Activated CD8-positive, alpha-beta T cell treated with anti-CD3 and anti-CD28 coated beads for 36 hours (primary cell): ENCODE data around the gene MOB3A. TPM values are rescaled to one million over a fixed set of nuclear protein-coding genes. Genes with fewer than 3 reads are reported as not detected.

Experiments
- ATAC-seq: fragments of 200-7000 bp; cut with Tn5 transposase; one replicate; pipeline ENCODE4 v1.10.0; 2021; ENCODE audit warnings: mild to moderate bottlenecking, moderate library complexity
- CTCF ChIA-PET: fragments of 350-600 bp; sonication (Branson Sonifier 250); formaldehyde crosslinking; loops from one replicate; lab custom pipeline; 2021; ENCODE audit warnings: antibody characterized with exemption; lab: Charles Lee
- POLR2A ChIA-PET: fragments of 350-600 bp; sonication (Branson Sonifier 250); formaldehyde crosslinking; loops from one replicate; lab custom pipeline; 2021; ENCODE audit warnings: antibody characterized with exemption; lab: Charles Lee
- DNase-seq: peaks from one replicate; pipeline ENCODE4 v3.0.0-alpha.2; 2020
- H3K27ac Mint-ChIP-seq: one replicate; pipeline ENCODE4 v1.8.0; 2021; ENCODE audit warnings: mild to moderate bottlenecking, mixed read lengths
- H3K27me3 Mint-ChIP-seq: one replicate; pipeline ENCODE4 v1.8.0; 2021; ENCODE audit warnings: mixed read lengths
- H3K36me3 Mint-ChIP-seq: one replicate; pipeline ENCODE4 v1.8.0; 2021; ENCODE audit warnings: low read depth, mixed read lengths
- H3K4me1 Mint-ChIP-seq: one replicate; pipeline ENCODE4 v1.8.0; 2021; ENCODE audit warnings: low read depth, mixed read lengths
- H3K4me3 Mint-ChIP-seq: one replicate; pipeline ENCODE4 v1.8.0; 2021; ENCODE audit warnings: mild to moderate bottlenecking, moderate library complexity, mixed read lengths
- H3K9me3 Mint-ChIP-seq: one replicate; pipeline ENCODE4 v1.8.0; 2021; ENCODE audit warnings: mixed read lengths
- intact Hi-C: fragments of 100-400 bp; cut with micrococcal nuclease; formaldehyde crosslinking; loops from one replicate; pipeline ENCODE4 v1.10.0; 2022
- total RNA-seq, 2 experiments: library from RNA; stranded (reverse); gene quantifications; one replicate each; pipeline ENCODE4 v1.2.3, GENCODE V29; 2021
- TF ChIP-seq, protein P1 (sequence below): fragments of 200-600 bp; IDR thresholded peaks from one replicate; pipeline ENCODE4 v1.8.0; 2022; ENCODE audit warnings: antibody characterized with exemption, mild to moderate bottlenecking

MOB3A gene
- total RNA-seq, 2 experiments from 2014 or later, result 175 to 185 TPM

GRCh38 chr19:2116507-2116906 is 20.4 kb upstream of the MOB3A start:
- ATAC-seq, result no peak
- POLR2A ChIA-PET, result interaction anchor here (0.6 kb wide), 1 partner anchor 472 kb away, joined by 3 read pairs; no protein-coding TSS in a partner anchor
- Mint-ChIP-seq H3K4me1 (peaks cover 12% of the 10 kb centered on the region), H3K27me3 (no peaks in the 10 kb centered on the region), H3K27ac (no peak overlapping the region), H3K9me3 (no peaks in the 10 kb centered on the region), H3K36me3 (peaks cover 38% of the 10 kb centered on the region), H3K4me3 (no peak overlapping the region)
- CTCF ChIA-PET, result no interaction called here
- TF ChIP-seq, protein P1, sequence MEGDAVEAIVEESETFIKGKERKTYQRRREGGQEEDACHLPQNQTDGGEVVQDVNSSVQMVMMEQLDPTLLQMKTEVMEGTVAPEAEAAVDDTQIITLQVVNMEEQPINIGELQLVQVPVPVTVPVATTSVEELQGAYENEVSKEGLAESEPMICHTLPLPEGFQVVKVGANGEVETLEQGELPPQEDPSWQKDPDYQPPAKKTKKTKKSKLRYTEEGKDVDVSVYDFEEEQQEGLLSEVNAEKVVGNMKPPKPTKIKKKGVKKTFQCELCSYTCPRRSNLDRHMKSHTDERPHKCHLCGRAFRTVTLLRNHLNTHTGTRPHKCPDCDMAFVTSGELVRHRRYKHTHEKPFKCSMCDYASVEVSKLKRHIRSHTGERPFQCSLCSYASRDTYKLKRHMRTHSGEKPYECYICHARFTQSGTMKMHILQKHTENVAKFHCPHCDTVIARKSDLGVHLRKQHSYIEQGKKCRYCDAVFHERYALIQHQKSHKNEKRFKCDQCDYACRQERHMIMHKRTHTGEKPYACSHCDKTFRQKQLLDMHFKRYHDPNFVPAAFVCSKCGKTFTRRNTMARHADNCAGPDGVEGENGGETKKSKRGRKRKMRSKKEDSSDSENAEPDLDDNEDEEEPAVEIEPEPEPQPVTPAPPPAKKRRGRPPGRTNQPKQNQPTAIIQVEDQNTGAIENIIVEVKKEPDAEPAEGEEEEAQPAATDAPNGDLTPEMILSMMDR, result no peak
- intact Hi-C loops, result no loop called here
- no peak for DNase-seq

DNA sequence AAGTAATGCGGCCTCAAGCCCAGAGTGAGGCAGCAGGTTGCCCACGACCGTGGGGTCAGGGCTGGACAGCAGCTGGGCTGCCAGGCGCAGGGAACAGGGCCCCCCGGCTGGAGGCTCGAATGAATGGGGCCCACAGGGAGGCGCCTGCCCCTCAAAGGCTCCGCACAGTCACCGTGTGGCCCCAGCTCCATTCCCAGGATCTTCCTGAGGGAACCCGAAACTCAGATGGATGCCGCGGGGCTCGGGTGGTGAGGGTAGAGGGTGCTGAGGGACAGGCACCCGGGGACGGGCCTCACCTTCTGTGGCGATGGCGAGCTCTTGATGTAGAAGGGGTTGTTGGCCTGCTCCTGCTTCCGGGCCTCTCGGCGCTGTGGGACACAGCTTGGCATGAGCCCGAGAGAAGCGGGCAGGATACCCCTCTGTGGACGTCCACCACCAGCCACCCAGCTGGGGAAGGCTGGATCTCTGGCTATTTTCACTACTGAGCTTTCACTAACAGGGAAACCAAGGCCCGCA is 19.8 kb upstream of the MOB3A start:
- H3K9me3 Mint-ChIP-seq, result no peaks in the 10 kb centered on the region

GRCh38 chr19:2115324-2115723 is 19.2 kb upstream of the MOB3A start:
- H3K9me3 Mint-ChIP-seq, result no peaks in the 10 kb centered on the region
- TF ChIP-seq, protein P1, result no peak
- ATAC-seq, result no peak
- no peak overlapping the region for H3K27ac Mint-ChIP-seq
- peaks cover 33% of the 10 kb centered on the region for H3K36me3 Mint-ChIP-seq
- DNase-seq, result no peak
- ChIA-PET CTCF (no interaction called here), POLR2A (no interaction called here)
- no peaks in the 10 kb centered on the region for H3K27me3 Mint-ChIP-seq
- intact Hi-C loops, result no loop called here
- H3K4me3 Mint-ChIP-seq, result no peak overlapping the region
- H3K4me1 Mint-ChIP-seq, result peaks cover 12% of the 10 kb centered on the region

More for the DNA sequence above, 19.8 kb upstream of the MOB3A start:
- H3K36me3 Mint-ChIP-seq, result peaks cover 34% of the 10 kb centered on the region
- H3K27ac Mint-ChIP-seq, result no peak overlapping the region
- intact Hi-C loops, result no loop called here
- ChIA-PET POLR2A (interaction anchor here (0.6 kb wide), 1 partner anchor 471 kb away, joined by 3 read pairs; no protein-coding TSS in a partner anchor), CTCF (no interaction called here)
- no peak overlapping the region for H3K4me3 Mint-ChIP-seq
- DNase-seq (no peak), ATAC-seq (no peak)
- TF ChIP-seq, protein P1, result no peak
- H3K4me1 Mint-ChIP-seq, result peaks cover 12% of the 10 kb centered on the region
- no peaks in the 10 kb centered on the region for H3K27me3 Mint-ChIP-seq

- POLR2A ChIA-PET, result no interaction called here
- Mint-ChIP-seq H3K4me3 (no peak overlapping the region), H3K4me1 (peaks cover 12% of the 10 kb centered on the region), H3K9me3 (no peaks in the 10 kb centered on the region), H3K36me3 (peaks cover 33% of the 10 kb centered on the region), H3K27ac (no peak overlapping the region), H3K27me3 (no peaks in the 10 kb centered on the region)
- no peak for DNase-seq
- TF ChIP-seq, protein P1, result no peak
- intact Hi-C loops, result no loop called here
- CTCF ChIA-PET, result no interaction called here
- ATAC-seq, result no peak
Measured at GRCh38 chr19:2114821-2115220, 18.7 kb upstream of the MOB3A start.

DNA sequence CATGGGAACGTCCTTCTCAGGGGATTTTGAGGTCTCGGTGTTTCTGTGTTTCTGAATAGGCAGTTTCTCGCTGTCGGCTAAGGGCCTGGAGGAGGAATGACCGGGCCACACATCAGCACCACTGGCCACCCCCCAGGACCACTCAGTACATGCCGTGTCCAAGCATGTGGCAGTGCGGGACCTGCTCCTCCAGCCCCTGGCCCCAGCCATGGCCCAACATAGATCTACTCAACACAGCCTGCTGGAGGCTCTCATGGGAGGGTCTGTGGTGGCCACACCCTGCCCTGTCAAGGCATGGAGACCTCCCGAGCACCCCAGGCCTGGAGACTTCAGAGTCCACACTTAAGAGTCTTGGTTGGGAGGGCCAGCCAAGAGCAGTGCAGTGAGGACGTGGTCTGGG is 18.1 kb upstream of the MOB3A start:
- ChIA-PET POLR2A (no interaction called here), CTCF (interaction anchor here (0.9 kb wide), 1 partner anchor 17 kb away, joined by 3 read pairs; no protein-coding TSS in a partner anchor)
- ATAC-seq, result no peak
- Mint-ChIP-seq H3K4me1 (peaks cover 12% of the 10 kb centered on the region), H3K27ac (no peak overlapping the region), H3K9me3 (no peaks in the 10 kb centered on the region), H3K4me3 (no peak overlapping the region), H3K36me3 (peaks cover 32% of the 10 kb centered on the region), H3K27me3 (no peaks in the 10 kb centered on the region)
- intact Hi-C loops, result no loop called here
- TF ChIP-seq, protein P1, result no peak
- no peak for DNase-seq
